ENCODE data around the gene GPN1.

DNA sequence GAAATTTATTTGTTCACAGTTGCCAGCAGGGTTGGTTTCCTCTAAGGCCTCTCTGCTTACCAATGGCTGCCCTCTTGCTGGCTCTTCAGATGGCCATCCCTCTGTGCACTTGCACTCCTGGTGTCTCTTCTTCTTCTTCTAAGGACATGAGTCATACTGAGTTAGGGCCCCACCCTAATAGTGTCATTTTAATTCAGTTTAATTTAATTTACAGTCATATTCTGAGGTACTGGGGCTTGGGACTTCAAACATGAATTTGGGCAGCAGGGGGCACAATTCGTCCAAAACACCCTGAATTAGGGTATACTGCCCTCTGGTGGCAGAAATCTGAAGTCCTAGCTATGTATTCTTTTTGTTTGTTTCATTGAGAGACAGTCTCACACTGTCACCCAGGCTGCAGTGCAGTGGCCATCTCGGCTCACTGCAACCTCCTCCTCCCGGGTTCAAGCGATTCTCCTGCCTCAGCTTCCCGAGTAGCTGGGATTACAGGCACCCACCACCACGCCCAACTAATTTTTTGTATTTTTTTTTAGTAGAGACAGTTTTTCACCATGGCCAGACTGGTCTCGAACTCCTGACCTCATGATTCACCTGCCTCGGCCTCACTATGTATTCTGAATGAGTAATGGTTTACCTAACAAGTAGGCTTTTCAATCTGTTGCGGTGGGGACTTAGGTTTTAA is 54.7 kb downstream of the GPN1 start:
- TF ChIP-seq CTCF (IDR thresholded peaks at IDR 0.05; ENCODE audit: insufficient read depth, low read depth, low read length) (peak; percentile 96), EZH2 (IDR thresholded peaks at IDR 0.05; ENCODE audit: insufficient read depth, low read length) (no peak)
